B cell (primary cell): Measurements from ENCODE around the gene PGBD2. TPM values are rescaled to one million over a fixed set of nuclear protein-coding genes. Genes with fewer than 3 reads are reported as not detected.

Experiments
- ATAC-seq: fragments of 200-7000 bp; cut with Tn5 transposase; one replicate; pipeline ENCODE4 v1.10.0; 2021; ENCODE audit warnings: low read depth, mild to moderate bottlenecking, moderate number of reproducible peaks, moderate library complexity
- CTCF ChIA-PET: fragments of 350-600 bp; sonication (Branson Sonifier 250); formaldehyde crosslinking; loops from one replicate; lab custom pipeline; 2021; ENCODE audit warnings: antibody characterized with exemption, inconsistent platforms; lab: Charles Lee
- POLR2A ChIA-PET: fragments of 350-600 bp; sonication (Branson Sonifier 250); formaldehyde crosslinking; loops from one replicate; lab custom pipeline; 2021; ENCODE audit warnings: antibody characterized with exemption; lab: Charles Lee
- DNase-seq: peaks from one replicate; pipeline ENCODE4 v3.0.0; 2013
- H2AFZ ChIP-seq: 2 replicates; pipeline ENCODE4 v1.6.1; 2012; ENCODE audit warnings: mild to moderate bottlenecking, low read depth, low read length; ENCODE audit not compliant: insufficient read depth, poor library complexity, severe bottlenecking
- H3K27ac ChIP-seq, 2 donors: 1 replicate in 1 of 2; 2 replicates in 1 of 2; pipeline ENCODE4 v1.5.1; 2012 to 2013; ENCODE audit warnings: low read length in 2 of 2, mild to moderate bottlenecking in 2 of 2, moderate library complexity in 1 of 2
- H3K27me3 ChIP-seq, 4 experiments: fragments of 200-600 bp in 1 of 4; sonication (generic) in 1 of 4; replicated peaks in 1 of 4; 1 replicate in 2 of 4; 2 replicates in 2 of 4; pipeline versions ENCODE4 v1.6.1 to v1.7.0; 2013 to 2016; ENCODE audit warnings: low read length in 3 of 4, mild to moderate bottlenecking in 2 of 4, mixed read lengths in 1 of 4, moderate library complexity in 1 of 4; ENCODE audit not compliant: insufficient read depth in 4 of 4, control insufficient read depth in 3 of 4; ENCODE audit errors: control extremely low read depth in 1 of 4
- H3K36me3 ChIP-seq, 2 experiments: replicated peaks in 1 of 2; 1 replicate in 1 of 2; 2 replicates in 1 of 2; pipeline versions ENCODE4 v1.6.1 to v1.7.1; 2013; ENCODE audit warnings: low read length in 1 of 2; ENCODE audit not compliant: insufficient read depth in 2 of 2, control insufficient read depth in 1 of 2; ENCODE audit errors: control extremely low read depth in 1 of 2, extremely low read depth in 1 of 2
- H3K4me1 ChIP-seq, 2 donors: fragments of 200-600 bp in 1 of 2; sonication (generic) in 1 of 2; 1 replicate in 1 of 2; 2 replicates in 1 of 2; pipeline versions ENCODE4 v1.5.1 to v1.6.1; 2013 to 2017; ENCODE audit warnings: low read length in 2 of 2; ENCODE audit not compliant: control insufficient read depth in 2 of 2, insufficient read depth in 2 of 2
- H3K4me2 ChIP-seq: replicated peaks from 2 replicates; pipeline ENCODE3; 2012; ENCODE audit warnings: mild to moderate bottlenecking, low read depth, low read length; ENCODE audit not compliant: poor library complexity, severe bottlenecking
- H3K4me3 ChIP-seq, 5 experiments: fragments of 200-600 bp in 1 of 5; sonication (generic) in 1 of 5; 1 replicate in 3 of 5; 2 replicates in 2 of 5; pipeline versions ENCODE4 v1.5.1 to v1.7.0; 2011 to 2016; ENCODE audit warnings: low read length in 4 of 5, mild to moderate bottlenecking in 4 of 5, low read depth in 2 of 5, control low read depth in 1 of 5, moderate library complexity in 1 of 5; ENCODE audit not compliant: insufficient read depth in 1 of 5; ENCODE audit errors: control extremely low read depth in 1 of 5, extremely low read depth in 1 of 5
- H3K79me2 ChIP-seq: fragments of 200-600 bp; sonication (generic); one replicate; pipeline ENCODE4 v1.6.0; 2016; ENCODE audit warnings: low read length; ENCODE audit not compliant: control insufficient read depth, insufficient read depth
- H3K9ac ChIP-seq: fragments of 200-600 bp; sonication (generic); 2 replicates; pipeline ENCODE4 v1.6.1; 2017; ENCODE audit warnings: mild to moderate bottlenecking, low read length, moderate library complexity
- H3K9me3 ChIP-seq, 3 donors: one replicate each; pipeline versions ENCODE4 v1.6.1 to v1.7.1; 2013; ENCODE audit warnings: low read length in 2 of 3; ENCODE audit not compliant: control insufficient read depth in 2 of 3, insufficient read depth in 1 of 3; ENCODE audit errors: control extremely low read depth in 1 of 3
- H4K20me1 ChIP-seq: 2 replicates; pipeline ENCODE4 v1.6.0; 2012; ENCODE audit warnings: mild to moderate bottlenecking, low read length; ENCODE audit not compliant: insufficient read depth, control insufficient read depth, poor library complexity, severe bottlenecking
- H3K27ac Mint-ChIP-seq: one replicate; pipeline ENCODE4 v1.8.0; 2021; ENCODE audit warnings: mixed read lengths
- H3K27me3 Mint-ChIP-seq: one replicate; pipeline ENCODE4 v1.8.0; 2021; ENCODE audit warnings: mixed read lengths
- H3K4me1 Mint-ChIP-seq: one replicate; pipeline ENCODE4 v1.8.0; 2021; ENCODE audit warnings: mixed read lengths
- H3K4me3 Mint-ChIP-seq: one replicate; pipeline ENCODE4 v1.8.0; 2021; ENCODE audit warnings: mixed read lengths
- H3K9me3 Mint-ChIP-seq: one replicate; pipeline ENCODE4 v1.8.0; 2022; ENCODE audit warnings: mixed read lengths; ENCODE audit not compliant: insufficient read depth
- CTCF ChIP-seq: fragments of 200-600 bp; IDR thresholded peaks from one replicate; pipeline ENCODE4 v1.8.0; 2022; ENCODE audit warnings: antibody characterized with exemption, mild to moderate bottlenecking
- EZH2 ChIP-seq: IDR thresholded peaks from 2 replicates; pipeline ENCODE4 v1.6.1; 2012; ENCODE audit warnings: borderline replicate concordance, low read depth, mild to moderate bottlenecking, moderate library complexity, low read length; ENCODE audit not compliant: insufficient read depth, poor library complexity, severe bottlenecking
- WGBS: methylation state at CpG from one replicate; pipeline ENCODE4 v1.1.5; 2013; ENCODE audit warnings: missing lambda C conversion rate; ENCODE audit not compliant: insufficient coverage; 5-methylcytosine and 5-hydroxymethylcytosine counted together
- intact Hi-C: fragments of 100-400 bp; cut with micrococcal nuclease; formaldehyde crosslinking; loops from one replicate; pipeline ENCODE4 v1.10.0; 2022
- polyA plus RNA-seq: library from polyadenylated mRNA; depleted of rRNA; stranded (reverse); fragments of >200 nt; gene quantifications from 2 replicates; pipeline ENCODE4 v1.2.3, GENCODE V29; 2012
- total RNA-seq, 2 donors: library from RNA; stranded (reverse); fragments of 120-200 nt in 1 of 2; gene quantifications; 1 replicate in 1 of 2; 2 replicates in 1 of 2; pipeline versions ENCODE4 v1.2.3 to v1.2.4, GENCODE V29; 2013 to 2022

Gene PGBD2
- total and polyA plus RNA-seq, 2 donors (not counting 1 experiment from before 2014, with no cell fraction given) = 13.3 to 27.7 TPM

- no peaks in the 10 kb centered on the region for H4K20me1 ChIP-seq
- Mint-ChIP-seq H3K27ac (peak overlapping the region; percentile 98), H3K9me3 (no peaks in the 10 kb centered on the region), H3K4me3 (peak overlapping the region; percentile 95), H3K27me3 (no peaks in the 10 kb centered on the region), H3K4me1 (peaks cover 58% of the 10 kb centered on the region)
- DNase-seq (no peak), ATAC-seq (peak; percentile 53)
- H3K36me3 ChIP-seq = peaks cover 0 to 6% of the 10 kb centered on the region in 2 experiments
- H3K27me3 ChIP-seq = no peaks in the 10 kb centered on the region
- intact Hi-C loops = loop anchor here (1.0 kb wide), 1 partner anchor 19 kb away; no protein-coding TSS in a partner anchor
- H3K9ac ChIP-seq = peak overlapping the region; percentile 81
- peak overlapping the region; percentile 88 for H3K4me2 ChIP-seq
- peaks cover 14% of the 10 kb centered on the region for H3K79me2 ChIP-seq
- peak; percentile 66 for TF ChIP-seq CTCF
- no peak for TF ChIP-seq EZH2
- H3K4me3 ChIP-seq = peak overlapping the region; percentile 51 to 85 (median 71)
- no peaks in the 10 kb centered on the region for H3K9me3 ChIP-seq
- H3K27ac ChIP-seq = peak overlapping the region; percentile 76 to 91
- 1% methylated on average over 37 of the region's 45 CpGs for WGBS
- H2AFZ ChIP-seq = peak overlapping the region; percentile 74
- CTCF ChIA-PET = interaction anchor here (0.7 to 5.1 kb wide), 14 partner anchors 11 to 236 kb away, joined by 3 to 64 read pairs (median 4); partner anchors contain the start of genes PGBD2, SH3BP5L and ZNF672
- H3K4me1 ChIP-seq = peaks cover 20 to 41% of the 10 kb centered on the region in 2 donors
- POLR2A ChIA-PET = interaction anchor here (0.6 to 2.8 kb wide), 10 partner anchors 15 to 493 kb away, joined by 4 to 88 read pairs (median 9); partner anchors contain the start of genes PGBD2, SH3BP5L and ZNF672
These were observed 47.7 kb upstream of the PGBD2 start for GRCh38 chr1:248858096-248858890.
